Trophoblast cell (in vitro differentiated cells and primary cell): ENCODE measurements around the gene AMT.
A peak's percentile ranks its signal among the peaks of the same experiment; 100 is the strongest.

Experiments used
- DNase-seq, 2 donors: peaks; one replicate each; pipeline ENCODE4 v3.0.0-alpha.2; 2016
- H2AFZ ChIP-seq: 2 replicates; pipeline ENCODE4 v1.6.1; 2013; ENCODE audit warnings: low read length, moderate library complexity, mild to moderate bottlenecking; ENCODE audit not compliant: insufficient read depth, poor library complexity
- H2AK5ac ChIP-seq: 2 replicates; pipeline ENCODE4 v1.6.1; 2013; ENCODE audit warnings: mild to moderate bottlenecking, low read length
- H2BK120ac ChIP-seq: 2 replicates; pipeline ENCODE4 v1.6.1; 2013; ENCODE audit warnings: low read length, mild to moderate bottlenecking, moderate library complexity; ENCODE audit not compliant: insufficient read depth, poor library complexity
- H2BK12ac ChIP-seq: 2 replicates; pipeline ENCODE4 v1.6.1; 2013; ENCODE audit warnings: mild to moderate bottlenecking, low read length, moderate library complexity
- H2BK5ac ChIP-seq: 2 replicates; pipeline ENCODE4 v1.6.1; 2013; ENCODE audit warnings: low read length, low read depth, moderate library complexity, mild to moderate bottlenecking; ENCODE audit not compliant: poor library complexity
- H3K14ac ChIP-seq: 2 replicates; pipeline ENCODE4 v1.6.1; 2013; ENCODE audit warnings: mild to moderate bottlenecking, low read length
- H3K18ac ChIP-seq: 2 replicates; pipeline ENCODE4 v1.6.1; 2013; ENCODE audit warnings: mild to moderate bottlenecking, low read length
- H3K23ac ChIP-seq: 2 replicates; pipeline ENCODE4 v1.6.1; 2013; ENCODE audit warnings: low read length
- H3K27ac ChIP-seq: 2 replicates; pipeline ENCODE4 v1.5.1; 2013; ENCODE audit warnings: low read depth, mild to moderate bottlenecking, inconsistent platforms, low read length, moderate library complexity
- H3K27me3 ChIP-seq: 2 replicates; pipeline ENCODE4 v1.6.1; 2013; ENCODE audit warnings: inconsistent platforms, mild to moderate bottlenecking, low read length, moderate library complexity; ENCODE audit not compliant: insufficient read depth
- H3K36me3 ChIP-seq, 2 experiments: 1 replicate in 1 of 2; 2 replicates in 1 of 2; pipeline ENCODE4 v1.6.1; 2013; ENCODE audit warnings: low read length in 2 of 2, mild to moderate bottlenecking in 2 of 2, moderate library complexity in 1 of 2; ENCODE audit not compliant: insufficient read depth in 2 of 2, control insufficient read depth in 1 of 2
- H3K4ac ChIP-seq: 2 replicates; pipeline ENCODE4 v1.6.1; 2013; ENCODE audit warnings: low read depth, mild to moderate bottlenecking, low read length, moderate library complexity
- H3K4me1 ChIP-seq, 2 experiments: 1 replicate in 1 of 2; 2 replicates in 1 of 2; pipeline ENCODE4 v1.6.1; 2013; ENCODE audit warnings: low read length in 2 of 2, mild to moderate bottlenecking in 2 of 2, moderate library complexity in 1 of 2; ENCODE audit not compliant: insufficient read depth in 2 of 2, control insufficient read depth in 1 of 2
- H3K4me2 ChIP-seq: 2 replicates; pipeline ENCODE4 v1.6.1; 2013; ENCODE audit warnings: inconsistent platforms, mild to moderate bottlenecking, low read length, moderate library complexity
- H3K4me3 ChIP-seq: 2 replicates; pipeline ENCODE4 v1.5.1; 2013; ENCODE audit warnings: mild to moderate bottlenecking, low read depth, low read length, inconsistent platforms
- H3K79me1 ChIP-seq: one replicate; pipeline ENCODE4 v1.6.1; 2013; ENCODE audit warnings: low read length
- H3K79me2 ChIP-seq: 2 replicates; pipeline ENCODE4 v1.6.1; 2013; ENCODE audit warnings: low read length, mild to moderate bottlenecking; ENCODE audit not compliant: control insufficient read depth, insufficient read depth, poor library complexity
- H3K9ac ChIP-seq: 2 replicates; pipeline ENCODE4 v1.6.1; 2013; ENCODE audit warnings: mild to moderate bottlenecking, low read length
- H3K9me3 ChIP-seq: 2 replicates; pipeline ENCODE4 v1.6.1; 2013; ENCODE audit warnings: low read depth, mild to moderate bottlenecking, control low read depth, inconsistent platforms, low read length; ENCODE audit not compliant: insufficient read depth
- H4K12ac ChIP-seq: 2 replicates; pipeline ENCODE4 v1.6.1; 2013; ENCODE audit warnings: low read depth, mild to moderate bottlenecking, low read length, moderate library complexity
- H4K8ac ChIP-seq: 2 replicates; pipeline ENCODE4 v1.6.1; 2013; ENCODE audit warnings: low read depth, mild to moderate bottlenecking, low read length, moderate library complexity
- H4K91ac ChIP-seq: one replicate; pipeline ENCODE4 v1.6.1; 2013; ENCODE audit warnings: low read depth, mild to moderate bottlenecking, low read length, moderate library complexity
- WGBS: extraction: QIAGEN DNeasy Blood & Tissue Kit; methylation state at CpG from one replicate; pipeline ENCODE4 v1.1.7; 2013; ENCODE audit warnings: missing lambda C conversion rate; ENCODE audit not compliant: insufficient read length, insufficient coverage; ENCODE audit errors: extremely low coverage; 5-methylcytosine and 5-hydroxymethylcytosine counted together

The AMT gene

GRCh38 chr3:49434731-49435130 lies 12.5 kb upstream of the AMT start:
- Histone ChIP-seq H3K4me1 (no peaks in the 10 kb centered on the region), H3K27me3 (no peaks in the 10 kb centered on the region), H2AFZ (no peak overlapping the region), H4K91ac (no peak overlapping the region), H3K23ac (no peak overlapping the region), H3K18ac (no peak overlapping the region), H2BK12ac (no peak overlapping the region), H3K79me2 (no peaks in the 10 kb centered on the region), H3K4ac (no peak overlapping the region), H2BK120ac (no peak overlapping the region), H2BK5ac (no peak overlapping the region), H3K36me3 (no peaks in the 10 kb centered on the region), H4K8ac (no peak overlapping the region), H3K79me1 (no peaks in the 10 kb centered on the region), H3K4me3 (no peak overlapping the region), H3K9ac (no peak overlapping the region), H4K12ac (no peak overlapping the region), H2AK5ac (no peak overlapping the region), H3K4me2 (no peak overlapping the region), H3K9me3 (no peaks in the 10 kb centered on the region), H3K27ac (no peak overlapping the region), H3K14ac (no peak overlapping the region)
- DNase-seq, result peak; percentile 60 to 61
- WGBS, result no CpG with 5 or more reads among the region's 5 CpGs

- H2AFZ ChIP-seq, result peak overlapping the region; percentile 97
- H3K36me3 ChIP-seq, result peaks cover 18 to 20% of the 10 kb centered on the region in 2 experiments
- H4K8ac ChIP-seq, result peak overlapping the region; percentile 100
- H2BK12ac ChIP-seq, result no peak overlapping the region
- H3K14ac ChIP-seq, result peak overlapping the region; percentile 100
- DNase-seq, result no peak
- H2AK5ac ChIP-seq, result no peak overlapping the region
- H3K4me1 ChIP-seq, result no peaks in the 10 kb centered on the region
- H3K9ac ChIP-seq, result peak overlapping the region; percentile 82
- no CpG with 5 or more reads among the region's 9 CpGs for WGBS
- peak overlapping the region; percentile 91 for H3K4me3 ChIP-seq
- no peak overlapping the region for H3K23ac ChIP-seq
- H3K79me2 ChIP-seq, result peaks cover 2% of the 10 kb centered on the region
- H3K9me3 ChIP-seq, result no peaks in the 10 kb centered on the region
- H2BK120ac ChIP-seq, result peak overlapping the region; percentile 99
- H3K79me1 ChIP-seq, result peaks cover 5% of the 10 kb centered on the region
- peak overlapping the region; percentile 99 for H4K12ac ChIP-seq
- H3K4ac ChIP-seq, result peak overlapping the region; percentile 95
- H3K27ac ChIP-seq, result no peak overlapping the region
- peak overlapping the region; percentile 100 for H3K18ac ChIP-seq
- H4K91ac ChIP-seq, result peak overlapping the region; percentile 91
- H3K27me3 ChIP-seq, result no peaks in the 10 kb centered on the region
- H2BK5ac ChIP-seq, result peak overlapping the region; percentile 88
- peak overlapping the region; percentile 89 for H3K4me2 ChIP-seq
Measured at GRCh38 chr3:49428752-49429080, 6.4 kb upstream of the AMT start.

- Histone ChIP-seq H3K4me2 (no peak overlapping the region), H3K4me1 (peaks cover 6 to 7% of the 10 kb centered on the region in 2 experiments), H2BK12ac (no peak overlapping the region), H3K27me3 (no peaks in the 10 kb centered on the region), H3K79me1 (peaks cover 8% of the 10 kb centered on the region), H3K18ac (no peak overlapping the region), H3K36me3 (peaks cover 18 to 20% of the 10 kb centered on the region in 2 experiments), H2BK5ac (no peak overlapping the region), H2AFZ (no peak overlapping the region), H3K27ac (no peak overlapping the region), H4K8ac (no peak overlapping the region), H4K91ac (no peak overlapping the region), H3K4me3 (no peak overlapping the region), H2AK5ac (no peak overlapping the region), H3K9ac (no peak overlapping the region), H3K4ac (no peak overlapping the region), H3K9me3 (no peaks in the 10 kb centered on the region), H3K14ac (no peak overlapping the region), H3K79me2 (peaks cover 2% of the 10 kb centered on the region), H3K23ac (no peak overlapping the region), H4K12ac (no peak overlapping the region), H2BK120ac (no peak overlapping the region)
- no CpG with 5 or more reads among the region's 2 CpGs for WGBS
- DNase-seq, result no peak
Measured at GRCh38 chr3:49427586-49427985, 5.3 kb upstream of the AMT start.

- Histone ChIP-seq H3K79me2 (peaks cover 2% of the 10 kb centered on the region), H2BK120ac (no peak overlapping the region), H3K18ac (no peak overlapping the region), H3K14ac (no peak overlapping the region), H2BK12ac (no peak overlapping the region), H3K79me1 (peaks cover 17% of the 10 kb centered on the region), H4K91ac (no peak overlapping the region), H3K4me2 (no peak overlapping the region), H3K27ac (no peak overlapping the region), H4K8ac (no peak overlapping the region), H3K36me3 (peaks cover 18 to 20% of the 10 kb centered on the region in 2 experiments), H3K27me3 (no peaks in the 10 kb centered on the region), H3K9me3 (no peaks in the 10 kb centered on the region), H4K12ac (no peak overlapping the region), H2BK5ac (no peak overlapping the region), H3K4me1 (peaks cover 17 to 20% of the 10 kb centered on the region in 2 experiments), H3K9ac (no peak overlapping the region), H2AFZ (no peak overlapping the region), H3K4me3 (no peak overlapping the region), H3K4ac (no peak overlapping the region), H3K23ac (no peak overlapping the region), H2AK5ac (no peak overlapping the region)
- DNase-seq, result no peak
- no CpG with 5 or more reads among the region's 6 CpGs for WGBS
Measured at GRCh38 chr3:49424816-49425215, 2.5 kb upstream of the AMT start.
